Measurements from ENCODE around the gene C19orf47.

Gene C19orf47

DNA sequence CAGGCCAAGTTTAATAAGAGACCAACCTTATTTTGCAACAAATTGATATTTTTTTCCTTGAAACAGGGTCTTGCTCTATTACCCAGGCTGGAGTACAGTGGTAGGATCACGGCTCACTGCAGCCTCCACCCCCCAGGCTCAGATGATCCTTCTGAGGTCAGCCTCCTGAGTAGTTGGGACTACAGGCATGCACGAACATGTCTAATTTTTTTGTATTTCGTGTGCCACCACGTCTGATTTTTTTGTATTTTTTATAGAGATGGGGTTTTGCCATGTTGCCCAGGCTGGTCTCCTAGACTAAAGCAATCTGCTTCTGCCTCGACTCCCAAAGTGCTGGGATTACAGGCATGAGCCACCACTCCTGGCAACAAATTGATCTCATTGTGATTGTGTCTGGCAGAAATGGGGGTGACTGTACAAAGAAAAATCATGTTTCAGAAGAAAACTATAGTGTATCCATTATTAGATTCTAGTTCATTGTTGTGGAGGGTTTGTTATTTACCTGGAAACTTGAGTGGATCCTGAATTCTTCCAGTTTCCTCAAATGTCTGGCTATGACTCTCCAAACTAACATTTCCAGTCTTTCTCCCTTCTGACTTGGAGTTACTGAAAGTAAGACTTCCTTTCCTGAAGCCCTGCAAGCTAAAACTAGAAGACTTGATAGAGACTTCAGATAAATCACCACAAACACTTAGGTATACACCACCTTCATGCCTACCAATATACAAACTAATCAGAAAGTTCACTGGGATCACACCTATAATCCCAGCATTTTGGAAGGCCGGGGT, 45.8 kb downstream of the C19orf47 start:
- no peaks in the 10 kb centered on the region for H3K36me3 ChIP-seq (replicated peaks; ENCODE audit: low read depth, low read length)
- H3K79me2 ChIP-seq (ENCODE audit: low read length) = no peaks in the 10 kb centered on the region
- H3K27ac ChIP-seq (ENCODE audit: low read length) = no peak overlapping the region
- no peak overlapping the region for H3K9ac ChIP-seq (ENCODE audit: low read length)
- H3K9me3 ChIP-seq (ENCODE audit: insufficient read depth, low read length) = no peaks in the 10 kb centered on the region
- H4K20me1 ChIP-seq (ENCODE audit: insufficient read depth, low read length) = no peaks in the 10 kb centered on the region
- H3K4me3 ChIP-seq (ENCODE audit: low read length) = no peak overlapping the region
- H3K4me1 ChIP-seq (ENCODE audit: low read length) = no peaks in the 10 kb centered on the region
- no peak overlapping the region for H2AFZ ChIP-seq (ENCODE audit: low read depth, low read length)
- H3K27me3 ChIP-seq (ENCODE audit: low read depth, low read length) = no peaks in the 10 kb centered on the region
- H3K4me2 ChIP-seq (ENCODE audit: low read length) = no peak overlapping the region
- TF ChIP-seq EZH2phosphoT487 (IDR thresholded peaks at IDR 0.05; ENCODE audit: low read depth) = no peak
- TF ChIP-seq, protein P1, sequence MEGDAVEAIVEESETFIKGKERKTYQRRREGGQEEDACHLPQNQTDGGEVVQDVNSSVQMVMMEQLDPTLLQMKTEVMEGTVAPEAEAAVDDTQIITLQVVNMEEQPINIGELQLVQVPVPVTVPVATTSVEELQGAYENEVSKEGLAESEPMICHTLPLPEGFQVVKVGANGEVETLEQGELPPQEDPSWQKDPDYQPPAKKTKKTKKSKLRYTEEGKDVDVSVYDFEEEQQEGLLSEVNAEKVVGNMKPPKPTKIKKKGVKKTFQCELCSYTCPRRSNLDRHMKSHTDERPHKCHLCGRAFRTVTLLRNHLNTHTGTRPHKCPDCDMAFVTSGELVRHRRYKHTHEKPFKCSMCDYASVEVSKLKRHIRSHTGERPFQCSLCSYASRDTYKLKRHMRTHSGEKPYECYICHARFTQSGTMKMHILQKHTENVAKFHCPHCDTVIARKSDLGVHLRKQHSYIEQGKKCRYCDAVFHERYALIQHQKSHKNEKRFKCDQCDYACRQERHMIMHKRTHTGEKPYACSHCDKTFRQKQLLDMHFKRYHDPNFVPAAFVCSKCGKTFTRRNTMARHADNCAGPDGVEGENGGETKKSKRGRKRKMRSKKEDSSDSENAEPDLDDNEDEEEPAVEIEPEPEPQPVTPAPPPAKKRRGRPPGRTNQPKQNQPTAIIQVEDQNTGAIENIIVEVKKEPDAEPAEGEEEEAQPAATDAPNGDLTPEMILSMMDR (IDR thresholded peaks at IDR 0.05; ENCODE audit: low read depth, low read length) = no peak

DNA sequence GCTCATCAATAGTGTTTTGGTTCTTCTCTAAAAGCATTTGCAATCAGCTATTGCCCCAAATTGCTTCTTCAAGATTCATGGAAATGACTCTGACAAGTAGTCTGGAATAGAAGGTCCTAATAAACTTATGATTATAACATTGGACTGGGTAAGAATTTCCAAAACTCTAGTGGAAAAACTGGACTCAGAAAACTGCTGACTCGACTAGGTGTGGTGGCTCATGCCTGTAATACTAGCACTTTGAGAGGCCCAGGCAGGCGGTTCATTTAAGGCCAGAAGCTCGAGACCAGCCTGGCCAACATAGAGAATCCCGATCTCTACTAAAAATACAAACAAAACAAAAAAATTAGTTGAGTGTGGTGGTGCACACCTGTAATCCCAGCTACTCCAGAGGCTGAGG, 47.5 kb downstream of the C19orf47 start:
- Histone ChIP-seq H3K27ac (ENCODE audit: low read length) (no peak overlapping the region), H3K4me1 (ENCODE audit: low read length) (no peaks in the 10 kb centered on the region), H3K9ac (ENCODE audit: low read length) (no peak overlapping the region), H3K36me3 (replicated peaks; ENCODE audit: low read depth, low read length) (no peaks in the 10 kb centered on the region), H3K79me2 (ENCODE audit: low read length) (no peaks in the 10 kb centered on the region), H4K20me1 (ENCODE audit: insufficient read depth, low read length) (no peaks in the 10 kb centered on the region), H3K4me2 (ENCODE audit: low read length) (no peak overlapping the region), H3K27me3 (ENCODE audit: low read depth, low read length) (no peaks in the 10 kb centered on the region), H3K9me3 (ENCODE audit: insufficient read depth, low read length) (no peaks in the 10 kb centered on the region), H2AFZ (ENCODE audit: low read depth, low read length) (no peak overlapping the region), H3K4me3 (ENCODE audit: low read length) (no peak overlapping the region)
- TF ChIP-seq EZH2phosphoT487 (IDR thresholded peaks at IDR 0.05; ENCODE audit: low read depth) = no peak
- TF ChIP-seq, protein P1 (IDR thresholded peaks at IDR 0.05; ENCODE audit: low read depth, low read length) = no peak

DNA sequence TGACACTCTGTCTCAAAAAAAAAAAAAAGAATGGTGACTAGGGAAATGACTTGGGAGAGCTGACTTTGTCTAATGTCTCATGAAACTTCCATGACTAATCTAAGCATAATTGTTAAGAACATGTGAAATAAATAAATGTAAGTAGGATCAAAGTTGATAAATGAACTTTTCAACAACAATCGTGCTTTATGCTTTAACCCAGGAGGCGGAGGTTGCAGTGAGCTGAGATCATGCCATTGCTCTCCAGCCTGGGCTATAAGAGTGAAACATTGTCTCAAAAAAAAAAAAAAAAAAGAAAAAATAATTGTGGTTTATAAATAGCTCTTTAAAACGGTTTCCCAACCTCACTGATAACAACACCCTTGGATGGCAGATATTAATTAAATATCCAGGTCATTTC, 50.2 kb downstream of the C19orf47 start:
- H3K4me2 ChIP-seq (ENCODE audit: low read length) = no peak overlapping the region
- H3K27ac ChIP-seq (ENCODE audit: low read length) = no peak overlapping the region
- no peak overlapping the region for H2AFZ ChIP-seq (ENCODE audit: low read depth, low read length)
- no peak for TF ChIP-seq EZH2phosphoT487 (IDR thresholded peaks at IDR 0.05; ENCODE audit: low read depth)
- TF ChIP-seq, protein P1 (IDR thresholded peaks at IDR 0.05; ENCODE audit: low read depth, low read length) = no peak
- H3K4me1 ChIP-seq (ENCODE audit: low read length) = no peaks in the 10 kb centered on the region
- H3K4me3 ChIP-seq (ENCODE audit: low read length) = no peak overlapping the region
- H4K20me1 ChIP-seq (ENCODE audit: insufficient read depth, low read length) = no peaks in the 10 kb centered on the region
- no peaks in the 10 kb centered on the region for H3K27me3 ChIP-seq (ENCODE audit: low read depth, low read length)
- H3K9me3 ChIP-seq (ENCODE audit: insufficient read depth, low read length) = no peaks in the 10 kb centered on the region
- no peak overlapping the region for H3K9ac ChIP-seq (ENCODE audit: low read length)
- no peaks in the 10 kb centered on the region for H3K79me2 ChIP-seq (ENCODE audit: low read length)
- no peaks in the 10 kb centered on the region for H3K36me3 ChIP-seq (replicated peaks; ENCODE audit: low read depth, low read length)

DNA sequence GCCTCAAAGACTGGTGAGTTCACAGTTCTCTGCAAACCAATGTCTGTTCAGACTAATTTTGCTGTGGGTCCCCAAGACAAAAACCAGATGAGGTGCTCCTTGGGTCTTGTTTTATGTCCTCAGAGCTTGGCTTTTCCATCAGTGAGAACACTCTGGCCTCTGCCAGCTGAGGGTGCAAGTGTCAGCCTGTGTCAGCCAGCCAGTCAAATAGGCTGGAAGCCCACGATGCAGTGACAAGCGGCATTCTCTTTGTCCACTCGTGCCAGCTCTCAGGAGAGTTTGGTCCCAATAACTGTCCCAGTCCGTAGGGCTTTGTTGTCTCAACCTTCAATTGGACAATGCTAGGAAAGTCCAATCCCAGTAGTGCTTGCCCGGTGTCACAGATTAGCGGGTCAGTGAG, 53.6 kb downstream of the C19orf47 start:
- H2AFZ ChIP-seq (ENCODE audit: low read depth, low read length) = no peak overlapping the region
- no peaks in the 10 kb centered on the region for H3K9me3 ChIP-seq (ENCODE audit: insufficient read depth, low read length)
- no peak overlapping the region for H3K27ac ChIP-seq (ENCODE audit: low read length)
- H3K79me2 ChIP-seq (ENCODE audit: low read length) = no peaks in the 10 kb centered on the region
- H3K4me1 ChIP-seq (ENCODE audit: low read length) = no peaks in the 10 kb centered on the region
- H3K36me3 ChIP-seq (replicated peaks; ENCODE audit: low read depth, low read length) = no peaks in the 10 kb centered on the region
- no peaks in the 10 kb centered on the region for H3K27me3 ChIP-seq (ENCODE audit: low read depth, low read length)
- H4K20me1 ChIP-seq (ENCODE audit: insufficient read depth, low read length) = no peaks in the 10 kb centered on the region
- no peak overlapping the region for H3K9ac ChIP-seq (ENCODE audit: low read length)
- no peak overlapping the region for H3K4me2 ChIP-seq (ENCODE audit: low read length)
- no peak overlapping the region for H3K4me3 ChIP-seq (ENCODE audit: low read length)
- no peak for TF ChIP-seq EZH2phosphoT487 (IDR thresholded peaks at IDR 0.05; ENCODE audit: low read depth)
- TF ChIP-seq, protein P1 (IDR thresholded peaks at IDR 0.05; ENCODE audit: low read depth, low read length) = no peak
